HG03565 (cell line): Measurements from ENCODE around the gene MAT2B.
"Not testable (repeated sequence)": the region's sequence is repeated elsewhere in the genome, so short reads cannot be mapped to it uniquely, and the experiment has no call there.

Source experiments
- ATAC-seq: cut with Tn5 transposase; IDR thresholded peaks from one replicate; pipeline ENCODE4 v1.9.1; 2021; ENCODE audit warnings: mild to moderate bottlenecking, moderate library complexity; ENCODE audit not compliant: unreplicated experiment

MAT2B gene

GRCh38 chr5:163503106-163504078 is 2.0 kb upstream of the MAT2B start:
- peak; percentile 10 for ATAC-seq

- ATAC-seq: no peak
These were observed 1.1 kb upstream of the MAT2B start for GRCh38 chr5:163504079-163504931.

- no peak for ATAC-seq
These were observed 411 bp upstream of the MAT2B start for GRCh38 chr5:163505049-163505367.

- ATAC-seq: peak; percentile 14
These were observed 657 bp downstream of the MAT2B start for GRCh38 chr5:163506095-163506457.

- no peak for ATAC-seq
These were observed 1.3 kb downstream of the MAT2B start for GRCh38 chr5:163506726-163507125.

GRCh38 chr5:163508753-163509152 is 3.3 kb downstream of the MAT2B start:
- no peak for ATAC-seq

- ATAC-seq: no peak
These were observed 4.0 kb downstream of the MAT2B start for GRCh38 chr5:163509291-163509951.

GRCh38 chr5:163512526-163512925 is 7.1 kb downstream of the MAT2B start:
- no peak for ATAC-seq

GRCh38 chr5:163525096-163525495 is 19.7 kb downstream of the MAT2B start:
- ATAC-seq: no peak

- ATAC-seq: no peak
These were observed 24.3 kb downstream of the MAT2B start for GRCh38 chr5:163529698-163530097.

- no peak for ATAC-seq
These were observed 25.9 kb downstream of the MAT2B start for GRCh38 chr5:163531272-163531671.

GRCh38 chr5:163532171-163533084 is 27.0 kb downstream of the MAT2B start:
- ATAC-seq: no peak

- ATAC-seq: no peak
These were observed 27.8 kb downstream of the MAT2B start for GRCh38 chr5:163533223-163533622.

- no peak for ATAC-seq
These were observed 29.2 kb downstream of the MAT2B start for GRCh38 chr5:163534492-163535094.

- no peak for ATAC-seq
These were observed 29.9 kb downstream of the MAT2B start for GRCh38 chr5:163535290-163535689.

GRCh38 chr5:163536442-163536841 is 31.0 kb downstream of the MAT2B start:
- not testable (repeated sequence) for ATAC-seq

- no peak for ATAC-seq
These were observed 35.3 kb downstream of the MAT2B start for GRCh38 chr5:163540696-163541095.

GRCh38 chr5:163542771-163543170 is 37.4 kb downstream of the MAT2B start:
- ATAC-seq: no peak

- ATAC-seq: no peak
These were observed 38.6 kb downstream of the MAT2B start for GRCh38 chr5:163544041-163544440.

- no peak for ATAC-seq
These were observed 39.4 kb downstream of the MAT2B start for GRCh38 chr5:163544836-163545235.
